Measurements from ENCODE around the gene CDH24. TPM values are rescaled to one million over a fixed set of nuclear protein-coding genes. Genes with fewer than 3 reads are reported as not detected.

CDH24 gene
- total and polyA plus RNA-seq, 12 donors = 0.57 to 9.1 (median 1.6) TPM

DNA sequence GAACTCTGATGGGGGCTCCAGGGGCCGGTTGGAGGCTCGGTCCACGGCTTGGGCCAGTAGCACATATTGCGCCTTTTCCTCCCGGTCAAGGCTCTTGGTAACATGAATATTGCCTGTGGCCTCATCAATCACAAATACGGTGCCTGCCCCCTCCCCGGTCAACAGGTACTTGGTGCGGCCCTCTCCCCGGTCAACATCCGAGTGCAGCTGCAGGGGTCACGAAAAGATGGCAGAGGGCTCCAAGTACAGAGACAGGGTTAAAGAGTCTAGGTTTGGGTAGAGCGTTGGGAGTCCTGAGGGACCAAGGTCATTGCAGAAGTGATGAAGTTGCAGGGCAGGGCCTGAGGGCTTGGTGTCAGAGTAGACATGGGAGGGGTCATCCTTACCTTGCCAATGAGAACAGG, 2.2 kb downstream of the CDH24 start:
- 97 to 99% methylated on average over 12 of the region's 12 CpGs for WGBS, 2 donors
- TF ChIP-seq, protein P1, sequence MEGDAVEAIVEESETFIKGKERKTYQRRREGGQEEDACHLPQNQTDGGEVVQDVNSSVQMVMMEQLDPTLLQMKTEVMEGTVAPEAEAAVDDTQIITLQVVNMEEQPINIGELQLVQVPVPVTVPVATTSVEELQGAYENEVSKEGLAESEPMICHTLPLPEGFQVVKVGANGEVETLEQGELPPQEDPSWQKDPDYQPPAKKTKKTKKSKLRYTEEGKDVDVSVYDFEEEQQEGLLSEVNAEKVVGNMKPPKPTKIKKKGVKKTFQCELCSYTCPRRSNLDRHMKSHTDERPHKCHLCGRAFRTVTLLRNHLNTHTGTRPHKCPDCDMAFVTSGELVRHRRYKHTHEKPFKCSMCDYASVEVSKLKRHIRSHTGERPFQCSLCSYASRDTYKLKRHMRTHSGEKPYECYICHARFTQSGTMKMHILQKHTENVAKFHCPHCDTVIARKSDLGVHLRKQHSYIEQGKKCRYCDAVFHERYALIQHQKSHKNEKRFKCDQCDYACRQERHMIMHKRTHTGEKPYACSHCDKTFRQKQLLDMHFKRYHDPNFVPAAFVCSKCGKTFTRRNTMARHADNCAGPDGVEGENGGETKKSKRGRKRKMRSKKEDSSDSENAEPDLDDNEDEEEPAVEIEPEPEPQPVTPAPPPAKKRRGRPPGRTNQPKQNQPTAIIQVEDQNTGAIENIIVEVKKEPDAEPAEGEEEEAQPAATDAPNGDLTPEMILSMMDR (IDR thresholded peaks at IDR 0.05) = no peak
- H3K27me3 ChIP-seq = no peaks in the 10 kb centered on the region
- intact Hi-C loops (cut with DNase I) = loop anchor here in 4 of 10 donors (5.0 to 10.0 kb wide), 3 partner anchors 68 to 500 kb away; no protein-coding TSS in a partner anchor
- H3K27ac ChIP-seq = no peak overlapping the region
- peaks cover 0 to 28% (median 18%) of the 10 kb centered on the region in 9 donors for H3K4me1 ChIP-seq
- ATAC-seq (no peak), DNase-seq (no peak)
- peaks cover 0 to 22% (median 17%) of the 10 kb centered on the region in 9 donors for H3K36me3 ChIP-seq
- H3K4me3 ChIP-seq = no peak overlapping the region
- H3K9me3 ChIP-seq = no peaks in the 10 kb centered on the region

DNA sequence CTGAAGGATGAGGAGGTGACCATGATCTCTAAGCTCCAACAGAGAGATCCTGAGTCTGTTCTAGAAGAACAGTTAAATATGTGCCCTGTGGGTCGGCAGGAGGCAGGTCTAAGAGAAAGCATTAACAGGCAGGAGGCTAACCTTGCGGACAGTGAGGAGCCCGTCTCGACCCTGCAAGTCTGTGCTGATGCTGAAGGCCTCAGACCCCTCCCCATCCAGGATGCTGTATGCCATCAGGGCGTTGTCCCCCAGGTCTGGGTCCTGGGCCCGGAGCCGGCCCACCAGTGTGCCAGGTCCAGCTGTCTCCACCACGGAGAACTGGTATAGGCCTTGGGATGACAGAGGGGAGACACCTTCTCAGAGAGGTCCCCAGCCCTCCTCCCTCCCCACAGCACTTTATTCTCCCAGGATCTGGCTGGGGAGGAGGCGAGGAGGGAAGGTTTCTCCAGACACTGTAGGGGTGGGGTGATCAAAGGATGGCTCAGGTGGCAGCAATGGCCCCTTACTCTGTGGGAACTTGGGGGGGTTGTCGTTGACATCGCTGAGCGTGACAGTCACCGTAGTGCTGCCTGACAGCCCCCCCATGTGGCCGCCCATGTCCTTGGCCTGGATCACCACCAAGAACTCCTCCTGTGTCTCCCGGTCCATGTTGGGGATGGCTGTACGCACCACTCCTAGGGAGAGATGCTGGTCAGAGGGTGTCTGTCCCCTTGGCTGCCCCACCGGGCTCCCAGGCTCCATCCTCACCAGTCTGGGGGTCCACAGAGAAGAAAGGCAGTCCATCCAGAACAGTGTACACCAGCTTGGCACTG, 3.1 kb downstream of the CDH24 start:
- no peak for ATAC-seq
- Histone ChIP-seq H3K4me1 (peaks cover 0 to 28% (median 18%) of the 10 kb centered on the region in 9 donors), H3K9me3 (no peaks in the 10 kb centered on the region), H3K36me3 (peaks cover 0 to 12% (median 7%) of the 10 kb centered on the region in 9 donors), H3K4me3 (no peak overlapping the region), H3K27ac (no peak overlapping the region), H3K27me3 (no peaks in the 10 kb centered on the region)
- no peak for DNase-seq
- WGBS, 2 donors = 74 to 77% methylated on average over 17 of the region's 17 CpGs
- intact Hi-C loops (cut with DNase I) = loop anchor here in 3 of 10 donors (2.0 to 10.0 kb wide), 3 partner anchors 57 to 499 kb away; no protein-coding TSS in a partner anchor
- TF ChIP-seq, protein P1 (IDR thresholded peaks at IDR 0.05) = peak in 6 of 9 donors; percentile 32 to 48 (median 39)

DNA sequence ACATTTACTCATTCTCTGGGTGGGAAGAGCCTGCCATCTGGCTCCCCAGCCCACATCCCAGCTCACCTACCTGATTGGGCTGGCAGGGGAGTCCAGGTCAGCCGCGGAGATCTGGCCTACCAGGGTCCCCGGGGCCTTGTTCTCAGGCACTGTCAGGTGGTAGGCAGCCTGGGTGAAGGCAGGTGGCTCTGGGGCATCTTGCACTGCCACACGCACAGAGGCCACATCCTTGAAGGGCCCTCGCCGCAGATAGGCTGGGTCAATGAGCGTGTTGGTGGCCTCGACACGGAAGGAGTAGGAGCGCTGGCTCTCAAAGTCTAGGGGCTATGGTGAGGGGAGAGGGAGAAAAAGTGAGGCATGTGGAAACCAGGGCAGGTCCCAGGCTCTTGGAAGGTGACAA, 3.9 kb downstream of the CDH24 start:
- DNase-seq (no peak), ATAC-seq (no peak)
- H3K4me3 ChIP-seq = no peak overlapping the region
- intact Hi-C loops (cut with DNase I) = loop anchor here in 3 of 10 donors (2.0 to 10.0 kb wide), 3 partner anchors 56 to 499 kb away; no protein-coding TSS in a partner anchor
- 97% methylated on average over 10 of the region's 10 CpGs for WGBS, 2 donors
- H3K27me3 ChIP-seq = no peaks in the 10 kb centered on the region
- TF ChIP-seq, protein P1 (IDR thresholded peaks at IDR 0.05) = no peak
- H3K27ac ChIP-seq = no peak overlapping the region
- H3K4me1 ChIP-seq = peaks cover 0 to 27% (median 18%) of the 10 kb centered on the region in 9 donors
- H3K36me3 ChIP-seq = peaks cover 0 to 4% (median 0%) of the 10 kb centered on the region in 9 donors
- H3K9me3 ChIP-seq = no peaks in the 10 kb centered on the region

DNA sequence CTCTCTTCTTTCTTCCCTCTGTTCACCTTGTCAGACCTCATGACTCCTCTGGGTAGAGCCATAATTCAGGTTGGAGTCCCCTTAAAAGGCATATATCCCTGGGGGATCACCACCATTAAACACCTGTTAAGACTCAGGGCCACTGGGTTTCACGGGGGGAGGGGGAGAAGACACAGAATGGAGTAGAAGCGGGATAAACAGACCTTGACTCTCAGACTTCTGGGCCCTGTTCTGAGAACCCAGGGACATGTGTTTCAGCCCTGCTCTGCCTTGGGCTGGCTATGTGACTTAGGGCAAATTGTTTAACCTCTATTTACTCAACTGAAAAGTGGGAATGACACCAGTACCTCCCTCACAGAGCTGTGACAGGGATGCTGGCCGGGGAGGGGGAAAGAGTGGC, 4.6 kb downstream of the CDH24 start:
- no peaks in the 10 kb centered on the region for H3K36me3 ChIP-seq
- ATAC-seq (no peak), DNase-seq (no peak)
- WGBS, 2 donors = 77 to 89% methylated on average over 3 of the region's 3 CpGs
- H3K4me3 ChIP-seq = no peak overlapping the region
- peaks cover 0 to 22% (median 18%) of the 10 kb centered on the region in 9 donors for H3K4me1 ChIP-seq
- TF ChIP-seq, protein P1 (IDR thresholded peaks at IDR 0.05) = no peak
- H3K9me3 ChIP-seq = no peaks in the 10 kb centered on the region
- H3K27me3 ChIP-seq = no peaks in the 10 kb centered on the region
- intact Hi-C loops (cut with DNase I) = loop anchor here in 3 of 10 donors (2.0 to 10.0 kb wide), 3 partner anchors 55 to 498 kb away; no protein-coding TSS in a partner anchor
- no peak overlapping the region for H3K27ac ChIP-seq

Data from heart right ventricle (tissue), 16 donors.